ENCODE results near the gene RASGRF2.
"Not testable (repeated sequence)": the region's sequence is repeated elsewhere in the genome, so short reads cannot be mapped to it uniquely, and the experiment has no call there.

Gene RASGRF2

DNA sequence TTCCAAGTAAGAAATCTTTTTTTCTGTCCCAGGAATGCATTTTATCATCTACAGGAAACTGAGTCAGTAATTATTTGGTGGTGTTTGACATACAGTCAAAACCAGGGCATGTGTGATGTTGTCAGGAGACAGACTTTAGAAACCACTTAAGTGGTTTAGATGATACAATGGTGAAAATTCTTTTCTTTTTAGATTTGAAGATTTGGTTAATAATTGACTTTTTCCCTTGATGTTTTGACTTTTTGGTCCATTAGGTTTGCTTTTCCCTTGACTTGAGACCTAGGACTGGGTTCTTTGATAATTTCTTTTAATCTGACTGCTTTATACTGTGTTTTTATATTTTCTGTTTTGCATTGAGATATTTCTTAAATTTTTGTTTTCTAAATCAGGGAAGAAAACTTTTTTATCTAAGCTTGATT, 85.2 kb downstream of the RASGRF2 start:
- H3K4me3 ChIP-seq (ENCODE audit: low read depth, low read length) = no peak overlapping the region
- TF ChIP-seq, protein P1, sequence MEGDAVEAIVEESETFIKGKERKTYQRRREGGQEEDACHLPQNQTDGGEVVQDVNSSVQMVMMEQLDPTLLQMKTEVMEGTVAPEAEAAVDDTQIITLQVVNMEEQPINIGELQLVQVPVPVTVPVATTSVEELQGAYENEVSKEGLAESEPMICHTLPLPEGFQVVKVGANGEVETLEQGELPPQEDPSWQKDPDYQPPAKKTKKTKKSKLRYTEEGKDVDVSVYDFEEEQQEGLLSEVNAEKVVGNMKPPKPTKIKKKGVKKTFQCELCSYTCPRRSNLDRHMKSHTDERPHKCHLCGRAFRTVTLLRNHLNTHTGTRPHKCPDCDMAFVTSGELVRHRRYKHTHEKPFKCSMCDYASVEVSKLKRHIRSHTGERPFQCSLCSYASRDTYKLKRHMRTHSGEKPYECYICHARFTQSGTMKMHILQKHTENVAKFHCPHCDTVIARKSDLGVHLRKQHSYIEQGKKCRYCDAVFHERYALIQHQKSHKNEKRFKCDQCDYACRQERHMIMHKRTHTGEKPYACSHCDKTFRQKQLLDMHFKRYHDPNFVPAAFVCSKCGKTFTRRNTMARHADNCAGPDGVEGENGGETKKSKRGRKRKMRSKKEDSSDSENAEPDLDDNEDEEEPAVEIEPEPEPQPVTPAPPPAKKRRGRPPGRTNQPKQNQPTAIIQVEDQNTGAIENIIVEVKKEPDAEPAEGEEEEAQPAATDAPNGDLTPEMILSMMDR (IDR thresholded peaks at IDR 0.05; ENCODE audit: control insufficient read depth, extremely low read depth, insufficient read depth) = no peak
- DNase-seq (ENCODE audit: low read depth) = no peak

DNA sequence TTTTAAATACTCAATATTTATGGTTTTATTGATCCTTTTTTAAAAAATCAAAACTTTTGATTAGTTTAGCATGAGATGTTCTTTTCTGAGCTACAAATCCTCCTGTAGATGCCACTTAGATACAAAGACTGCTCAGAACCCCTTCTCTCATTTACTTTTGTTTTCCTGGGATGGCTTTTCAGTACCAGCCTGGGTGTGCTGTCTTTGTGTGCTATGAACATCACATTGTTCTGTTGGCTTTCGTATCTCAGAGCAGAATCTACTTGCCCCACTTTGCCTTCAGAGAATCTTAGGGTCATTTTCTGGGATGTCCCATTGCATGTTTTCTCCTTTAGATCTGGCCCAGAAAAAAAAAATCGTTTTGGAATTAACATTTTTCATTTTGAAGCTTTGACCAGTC, 85.9 kb downstream of the RASGRF2 start:
- TF ChIP-seq, protein P1 (IDR thresholded peaks at IDR 0.05; ENCODE audit: control insufficient read depth, extremely low read depth, insufficient read depth) = no peak
- DNase-seq (ENCODE audit: low read depth) = no peak
- H3K4me3 ChIP-seq (ENCODE audit: low read depth, low read length) = no peak overlapping the region

DNA sequence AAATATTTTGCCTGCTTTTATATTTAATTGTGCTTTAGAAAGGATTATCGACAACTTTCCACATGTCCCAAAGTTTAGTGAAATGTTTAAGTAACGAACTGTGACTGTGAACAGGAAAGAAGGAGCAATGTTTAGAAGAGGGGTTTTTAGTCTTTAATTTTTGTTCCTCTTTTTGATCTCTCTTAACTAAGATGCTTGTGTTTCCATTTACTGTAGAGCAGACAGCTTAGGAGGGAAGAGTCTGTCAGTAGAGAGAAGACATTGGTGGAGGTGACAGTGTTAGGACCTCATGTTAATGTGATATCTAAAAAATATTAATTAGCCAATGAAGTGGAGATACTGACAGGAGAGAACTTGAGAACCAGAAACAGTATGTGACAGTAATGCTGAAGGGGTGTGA, 92.2 kb downstream of the RASGRF2 start:
- TF ChIP-seq, protein P1 (IDR thresholded peaks at IDR 0.05; ENCODE audit: control insufficient read depth, extremely low read depth, insufficient read depth) = no peak
- no peak overlapping the region for H3K4me3 ChIP-seq (ENCODE audit: low read depth, low read length)
- DNase-seq (ENCODE audit: low read depth) = no peak

DNA sequence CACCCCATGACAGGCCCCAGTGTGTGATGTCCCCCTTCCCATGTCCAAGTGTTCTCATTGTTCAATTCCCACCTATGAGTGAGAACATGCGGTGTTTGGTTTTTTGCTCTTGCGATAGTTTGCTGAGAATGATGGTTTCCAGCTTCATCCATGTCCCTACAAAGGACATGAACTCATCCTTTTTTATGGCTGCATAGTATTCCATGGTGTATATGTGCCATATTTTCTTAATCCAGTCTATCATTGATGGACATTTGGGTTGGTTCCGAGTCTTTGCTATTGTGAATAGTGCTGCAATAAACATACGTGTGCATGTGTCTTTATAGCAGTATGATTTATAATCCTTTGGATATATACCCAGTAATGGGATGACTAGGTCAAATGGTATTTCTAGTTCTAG, 93.1 kb downstream of the RASGRF2 start:
- not testable (repeated sequence) for DNase-seq (ENCODE audit: low read depth); H3K4me3 ChIP-seq (ENCODE audit: low read depth, low read length)

DNA sequence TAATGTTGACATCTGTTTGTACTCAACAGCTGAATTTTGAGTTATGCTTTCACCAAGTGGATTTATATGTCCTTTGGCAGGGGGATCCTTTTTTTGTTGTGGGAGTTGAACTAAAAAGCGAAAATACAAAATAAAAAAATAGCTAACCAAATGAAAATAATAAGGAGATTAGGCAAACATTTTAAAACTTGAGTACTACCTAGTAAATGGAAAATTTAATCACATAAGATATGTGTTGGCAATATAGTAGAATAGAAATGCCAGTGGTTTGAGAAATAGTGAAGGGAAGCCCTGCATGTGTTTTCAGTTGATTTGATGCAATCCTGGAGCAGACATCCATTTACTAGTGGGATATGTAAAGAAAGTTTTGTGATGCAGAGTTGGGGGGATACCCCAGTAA, 98.0 kb downstream of the RASGRF2 start:
- TF ChIP-seq, protein P1 (IDR thresholded peaks at IDR 0.05; ENCODE audit: control insufficient read depth, extremely low read depth, insufficient read depth) = no peak
- H3K4me3 ChIP-seq (ENCODE audit: low read depth, low read length) = no peak overlapping the region
- no peak for DNase-seq (ENCODE audit: low read depth)

DNA sequence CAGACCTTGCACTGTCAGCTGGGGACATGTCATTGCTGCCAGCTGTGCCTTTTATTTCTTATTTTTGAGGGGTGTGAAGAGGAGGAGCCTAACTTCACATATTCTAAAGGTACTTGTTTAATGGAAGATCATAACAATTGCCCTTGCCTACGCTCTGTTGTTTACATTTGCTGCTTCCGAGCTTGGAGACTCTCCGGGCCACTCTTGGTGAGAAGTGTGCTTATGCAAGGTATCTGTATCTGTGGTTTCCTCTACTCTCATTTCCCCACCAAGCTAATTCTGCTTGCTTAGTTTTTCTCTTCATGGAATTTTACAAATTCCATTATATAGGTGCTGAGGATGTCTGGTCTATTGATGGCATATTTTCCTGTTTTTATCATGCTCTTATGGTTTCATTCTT, 105.3 kb downstream of the RASGRF2 start:
- TF ChIP-seq, protein P1 (IDR thresholded peaks at IDR 0.05; ENCODE audit: control insufficient read depth, extremely low read depth, insufficient read depth) = no peak
- DNase-seq (ENCODE audit: low read depth) = no peak

DNA sequence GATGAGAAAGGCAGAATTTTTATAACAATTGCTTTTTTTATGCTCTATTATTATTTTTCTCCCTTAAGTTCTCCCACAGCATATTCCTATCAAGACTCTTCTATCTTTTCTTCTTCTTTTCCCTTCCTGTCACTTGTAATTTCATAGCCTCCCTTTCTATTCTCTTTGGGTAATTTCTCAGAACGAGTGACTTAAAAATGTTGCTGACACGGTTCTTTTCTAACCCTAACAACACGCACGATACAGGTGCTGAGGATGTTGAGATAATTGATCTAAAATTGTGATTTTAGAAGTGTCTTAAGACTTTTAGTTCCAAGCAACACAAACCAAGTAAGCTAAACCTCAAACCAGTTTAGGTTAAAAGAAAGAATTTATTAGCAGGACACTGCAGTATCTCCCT, 105.9 kb downstream of the RASGRF2 start:
- no peak overlapping the region for H3K4me3 ChIP-seq (ENCODE audit: low read depth, low read length)
- TF ChIP-seq, protein P1 (IDR thresholded peaks at IDR 0.05; ENCODE audit: control insufficient read depth, extremely low read depth, insufficient read depth) = no peak
- DNase-seq (ENCODE audit: low read depth) = no peak

More for the DNA sequence above, 105.3 kb downstream of the RASGRF2 start:
- no peak overlapping the region for H3K4me3 ChIP-seq (ENCODE audit: low read depth, low read length)
